NCI-H446 treated with DMSO at 0.1 percent for 48 hours (cell line): ENCODE data around the gene HOXC5.
"Not testable (repeated sequence)": the region's sequence is repeated elsewhere in the genome, so short reads cannot be mapped to it uniquely, and the experiment has no call there.

Experiments used
- DNase-seq: peaks from one replicate; lab custom pipeline; 2025; lab: John Stamatoyannopoulos, UW

HOXC5 gene

DNA sequence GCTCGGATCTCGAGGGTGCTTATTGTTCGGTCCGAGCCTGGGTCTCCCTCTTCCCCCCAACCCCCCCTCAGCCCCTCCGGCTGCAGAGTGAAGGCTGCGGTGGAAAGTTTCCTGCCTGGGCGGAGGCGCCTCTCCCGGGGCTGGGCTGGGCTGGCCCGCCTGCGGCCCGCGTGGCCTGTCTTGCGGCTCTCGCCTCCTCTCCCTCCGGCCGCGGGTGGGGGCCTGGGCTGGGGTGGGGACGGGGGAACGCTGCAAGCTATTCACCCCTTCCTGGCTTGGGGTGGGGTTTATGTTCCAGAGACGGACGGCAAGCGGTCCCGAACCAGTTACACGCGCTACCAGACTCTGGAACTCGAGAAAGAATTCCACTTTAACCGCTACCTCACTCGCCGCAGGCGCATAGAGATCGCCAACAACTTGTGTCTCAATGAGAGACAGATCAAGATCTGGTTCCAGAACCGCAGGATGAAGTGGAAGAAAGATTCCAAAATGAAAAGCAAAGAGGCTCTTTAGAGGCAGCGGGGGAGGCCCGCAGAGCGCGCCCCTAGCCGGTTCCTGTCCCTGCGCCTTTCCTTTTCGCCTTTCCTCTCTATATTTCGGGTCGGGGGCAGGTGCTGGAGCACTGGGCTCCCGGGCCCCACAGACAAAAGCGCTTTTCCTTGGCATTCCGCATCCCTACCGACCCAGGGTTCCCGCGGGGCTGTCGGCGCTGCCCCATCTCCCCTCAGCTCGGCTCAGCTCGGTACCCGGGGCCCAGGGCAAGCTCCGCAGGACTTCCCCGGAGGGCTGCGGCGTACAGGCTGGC, 1.3 kb downstream of the HOXC5 start:
- no peak for DNase-seq

DNA sequence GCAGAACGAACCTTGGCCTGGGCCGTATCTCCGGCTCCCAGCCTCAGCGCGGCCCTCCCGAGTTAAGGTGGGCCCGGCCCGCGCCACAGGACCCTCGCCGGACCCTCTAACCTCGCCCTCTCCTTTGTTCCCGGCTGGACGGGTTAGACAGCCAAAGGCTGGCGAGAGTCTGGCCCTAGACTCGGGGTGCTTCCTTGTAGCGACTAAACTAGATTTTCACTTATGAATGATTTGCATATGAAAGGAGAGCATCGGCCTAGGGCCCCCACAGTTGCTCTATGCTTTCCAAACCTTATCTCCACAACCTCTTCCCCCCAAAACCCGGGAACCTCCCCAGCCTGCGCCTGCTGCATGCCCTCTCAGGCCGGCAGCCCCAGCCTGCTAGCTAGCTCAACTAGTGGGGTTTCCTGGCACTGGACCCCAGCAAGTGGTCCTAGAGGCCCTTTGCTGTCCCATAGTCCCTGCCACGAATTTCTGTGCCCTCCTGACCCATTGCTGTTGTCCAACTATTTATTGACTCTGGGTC, 2.0 kb downstream of the HOXC5 start:
- DNase-seq, result no peak

GRCh38 chr12:54035568-54036264, 2.9 kb downstream of the HOXC5 start:
- DNase-seq, result no peak

DNA sequence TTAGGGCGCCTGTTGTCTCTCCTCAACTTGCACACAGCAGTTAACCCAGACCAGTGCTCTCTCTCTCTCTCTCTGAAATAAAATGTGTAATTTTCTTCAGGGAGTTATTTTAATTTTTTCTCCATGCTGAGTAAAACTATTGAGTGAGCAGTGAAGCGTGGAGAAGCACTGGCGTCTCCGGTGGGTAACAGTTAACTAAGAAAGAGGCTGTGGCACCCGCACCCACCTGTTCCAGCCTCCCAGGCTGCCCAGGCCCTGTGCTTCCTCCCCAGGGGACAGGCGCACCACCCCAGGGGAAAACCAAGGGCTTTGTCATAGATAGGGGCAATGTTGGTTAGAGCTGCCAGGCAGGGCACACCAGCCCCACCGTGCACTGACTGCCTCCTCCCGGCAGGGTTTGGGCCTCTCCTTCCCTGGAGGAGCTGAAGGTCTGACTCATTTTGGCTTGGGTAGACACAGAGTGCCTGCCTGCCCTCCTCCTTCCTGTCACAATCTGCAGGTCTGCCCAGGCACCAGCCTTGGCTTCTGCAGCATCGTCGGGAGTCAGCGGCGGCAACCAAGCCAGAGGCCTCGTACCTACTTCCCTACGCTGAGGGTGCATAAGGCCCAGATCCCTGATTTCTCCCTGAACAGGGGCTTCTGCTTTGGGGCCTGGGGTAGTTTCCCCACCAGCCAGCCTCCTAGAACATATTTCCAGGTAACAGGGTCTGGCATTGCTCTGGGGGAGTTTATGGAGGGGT, 3.9 kb downstream of the HOXC5 start:
- peak; percentile 57 for DNase-seq

DNA sequence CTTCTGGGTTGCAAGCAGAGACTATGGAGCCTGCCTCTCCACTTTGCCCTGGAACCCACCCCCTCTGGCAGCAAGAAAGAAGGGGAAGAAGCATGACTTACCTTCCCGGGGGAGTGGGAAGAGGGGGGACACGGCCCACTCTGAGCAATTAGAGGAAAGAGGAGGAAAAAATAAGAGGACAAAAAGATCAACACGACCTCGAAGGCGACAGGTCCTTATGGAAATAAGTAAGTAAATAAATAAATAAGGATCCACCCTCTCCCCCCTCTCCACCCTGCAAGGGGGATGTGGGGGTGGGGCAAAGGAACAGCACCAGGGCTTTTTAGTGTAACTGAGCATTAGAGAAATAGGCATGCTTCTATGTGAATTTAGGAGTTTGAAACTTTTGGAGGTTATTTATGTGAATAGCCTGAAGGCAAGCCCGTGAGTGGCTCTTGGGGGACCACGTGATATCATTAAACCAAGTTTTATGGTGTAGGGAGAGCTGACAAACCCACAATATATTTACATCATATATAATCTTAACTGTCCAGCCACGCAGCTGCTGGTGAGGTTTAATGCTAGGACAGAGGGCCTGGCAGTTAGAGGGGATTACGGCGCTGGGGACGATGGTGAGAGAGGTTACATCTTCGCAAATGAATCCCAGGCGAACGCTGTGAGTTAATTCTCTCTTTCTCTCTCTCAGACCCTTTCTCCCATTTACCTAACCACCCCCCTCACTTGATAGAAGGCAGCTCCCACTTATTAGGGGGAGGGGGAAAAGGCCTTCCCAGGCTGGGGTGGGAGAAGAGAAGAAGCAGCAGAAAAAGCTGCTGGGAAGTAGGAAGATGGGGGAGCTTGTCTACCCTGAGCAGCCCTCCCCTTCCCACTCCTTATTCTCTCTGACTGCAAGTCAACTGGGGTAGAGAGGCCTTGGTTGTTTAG, 4.8 kb downstream of the HOXC5 start:
- DNase-seq, result no peak

DNA sequence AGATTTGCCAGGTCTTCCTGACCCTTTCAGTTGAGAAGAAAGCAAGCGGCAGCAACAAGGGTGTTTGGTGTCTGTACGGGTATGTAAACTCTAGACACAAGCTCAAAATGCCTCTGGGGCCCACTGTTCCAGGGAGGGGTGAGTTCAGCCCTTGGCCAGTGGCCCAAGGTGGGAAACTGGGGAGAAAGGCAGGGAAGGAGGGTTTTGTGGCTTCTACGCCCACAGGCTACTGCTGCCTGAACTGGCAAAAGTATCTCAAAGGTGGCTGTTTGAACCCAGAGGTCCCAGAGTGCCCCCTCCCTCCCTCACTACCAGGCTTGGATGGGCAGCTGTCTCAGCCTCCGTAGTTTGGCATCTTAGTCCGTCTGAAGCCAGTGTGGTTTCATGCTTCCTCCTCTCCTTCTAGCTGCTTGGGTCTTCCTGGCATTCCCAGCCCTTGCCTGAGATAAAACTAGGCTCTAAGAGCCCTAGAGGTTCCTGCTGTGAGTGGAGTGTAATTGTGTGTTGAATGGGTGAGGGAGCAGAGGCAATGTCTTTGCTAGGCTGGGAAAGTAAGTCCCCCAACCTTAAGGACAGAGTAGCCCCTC, 5.5 kb downstream of the HOXC5 start:
- DNase-seq, result no peak

- DNase-seq, result no peak
Measured at GRCh38 chr12:54038871-54039414, 6.1 kb downstream of the HOXC5 start.

GRCh38 chr12:54039417-54040147, 6.7 kb downstream of the HOXC5 start:
- no peak for DNase-seq

DNA sequence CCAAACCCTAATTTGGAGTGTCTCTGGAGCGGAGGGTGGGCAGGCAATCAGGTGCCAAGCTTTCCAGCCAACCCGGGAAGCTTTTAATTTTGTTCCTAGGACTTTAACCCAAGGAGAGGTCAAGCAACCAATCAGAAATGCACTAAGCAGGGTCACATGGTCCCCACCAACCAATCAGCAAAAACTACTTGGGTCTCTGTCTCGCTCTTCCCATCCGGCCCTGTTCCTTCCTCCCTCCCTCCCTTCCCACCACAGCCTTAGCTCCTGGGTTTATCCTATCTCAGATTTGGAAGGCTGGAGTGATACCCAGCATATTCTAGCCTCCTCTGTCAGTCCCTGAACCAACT, 7.3 kb downstream of the HOXC5 start:
- DNase-seq, result no peak

- no peak for DNase-seq
Measured at GRCh38 chr12:54040648-54041047, 7.8 kb downstream of the HOXC5 start.

DNA sequence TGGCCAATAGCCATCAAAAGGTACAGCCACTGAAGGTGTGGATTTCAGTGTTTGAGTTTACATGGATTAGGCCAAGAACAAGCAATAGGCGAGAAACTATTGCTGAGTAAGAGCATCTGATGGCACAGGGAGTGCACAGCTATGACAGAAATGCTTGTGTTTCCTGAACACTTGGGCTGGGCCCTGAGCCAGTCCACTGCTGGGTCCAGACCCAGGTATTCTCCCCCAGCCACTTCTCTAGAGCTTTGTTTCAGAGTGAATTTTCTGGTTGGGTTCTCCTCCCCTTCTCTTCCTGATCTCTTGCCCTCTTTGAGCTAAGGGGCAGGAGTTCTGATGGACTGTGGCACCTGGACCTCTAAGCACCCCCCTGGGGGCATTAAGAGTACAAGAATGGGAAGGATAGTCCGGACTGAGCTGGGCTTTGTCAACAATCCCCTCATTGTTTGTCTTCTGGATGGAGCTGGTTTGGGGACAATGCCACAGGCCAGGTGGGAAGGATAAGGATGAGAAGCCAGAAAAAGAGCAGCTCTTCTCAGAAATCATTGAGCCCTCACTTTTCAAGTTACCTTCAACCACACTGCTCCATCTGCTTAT, 8.3 kb downstream of the HOXC5 start:
- no peak for DNase-seq

GRCh38 chr12:54042033-54042432, 9.2 kb downstream of the HOXC5 start:
- DNase-seq, result not testable (repeated sequence)

DNA sequence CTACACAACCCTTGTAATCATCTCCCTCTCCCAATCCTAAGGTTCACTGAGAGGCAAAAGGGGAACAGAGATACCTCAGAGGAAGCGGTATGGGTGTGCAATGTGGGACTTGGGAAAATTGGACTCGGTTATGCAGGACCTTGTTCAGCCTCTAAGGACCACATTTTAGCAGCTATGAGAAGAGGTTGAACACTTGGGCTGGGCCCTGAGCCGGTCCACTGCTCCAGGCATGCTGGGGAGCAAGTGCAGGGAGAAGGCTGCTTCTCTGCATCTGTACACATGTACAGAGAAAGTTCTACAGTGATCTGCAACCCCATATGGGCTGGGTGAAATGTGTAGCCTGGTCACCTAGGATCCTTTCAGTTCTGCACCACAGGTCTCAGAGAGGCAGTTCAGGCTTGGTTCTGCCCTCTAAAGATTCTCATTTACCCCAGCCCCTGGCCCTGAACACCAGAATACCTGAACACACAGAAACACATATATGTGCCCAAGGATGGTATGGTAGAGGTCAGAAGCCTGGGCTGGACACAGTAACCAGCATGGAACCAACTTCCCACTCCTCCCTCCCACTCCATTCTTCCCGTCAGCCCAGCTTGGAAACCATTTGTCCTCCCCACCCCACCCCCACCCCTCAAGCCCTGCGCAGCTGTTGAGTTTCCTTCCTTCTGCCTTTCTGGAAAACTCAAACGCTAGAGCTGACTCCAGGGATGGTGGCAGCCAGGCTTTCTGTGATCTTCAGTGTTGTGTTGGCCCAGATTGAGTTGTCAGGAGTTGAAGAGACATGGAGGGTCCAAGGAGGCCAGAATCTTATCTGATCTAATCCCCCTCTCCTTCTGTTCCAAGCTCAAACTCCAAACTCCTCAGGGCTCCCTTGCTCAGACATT, 10.4 kb downstream of the HOXC5 start:
- no peak for DNase-seq

- DNase-seq, result no peak
Measured at GRCh38 chr12:54044425-54045103, 11.7 kb downstream of the HOXC5 start.

DNA sequence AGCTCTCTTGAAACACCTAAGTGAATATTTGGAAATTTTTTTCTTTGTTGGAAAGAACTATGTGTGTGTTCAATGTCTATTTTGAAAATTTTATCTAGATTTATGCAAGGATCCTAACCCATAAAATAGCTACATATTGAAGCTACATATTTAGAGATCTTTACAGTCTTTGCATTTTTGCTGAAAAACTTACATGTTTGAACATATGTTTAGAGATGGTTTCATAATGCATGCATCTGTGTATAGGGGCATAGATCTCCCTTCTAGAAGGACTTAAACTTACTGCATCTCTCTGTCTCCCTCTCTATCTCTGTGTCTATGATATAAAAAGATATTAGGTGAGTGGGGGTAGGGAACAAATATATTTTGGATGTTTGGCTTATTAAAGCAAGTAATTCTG, 12.6 kb downstream of the HOXC5 start:
- DNase-seq, result no peak

GRCh38 chr12:54045868-54046521, 13.1 kb downstream of the HOXC5 start:
- DNase-seq, result no peak

- DNase-seq, result no peak
Measured at GRCh38 chr12:54046809-54047159, 13.9 kb downstream of the HOXC5 start.
